ENCODE measurements around the gene DDX31.

DDX31 gene

DNA sequence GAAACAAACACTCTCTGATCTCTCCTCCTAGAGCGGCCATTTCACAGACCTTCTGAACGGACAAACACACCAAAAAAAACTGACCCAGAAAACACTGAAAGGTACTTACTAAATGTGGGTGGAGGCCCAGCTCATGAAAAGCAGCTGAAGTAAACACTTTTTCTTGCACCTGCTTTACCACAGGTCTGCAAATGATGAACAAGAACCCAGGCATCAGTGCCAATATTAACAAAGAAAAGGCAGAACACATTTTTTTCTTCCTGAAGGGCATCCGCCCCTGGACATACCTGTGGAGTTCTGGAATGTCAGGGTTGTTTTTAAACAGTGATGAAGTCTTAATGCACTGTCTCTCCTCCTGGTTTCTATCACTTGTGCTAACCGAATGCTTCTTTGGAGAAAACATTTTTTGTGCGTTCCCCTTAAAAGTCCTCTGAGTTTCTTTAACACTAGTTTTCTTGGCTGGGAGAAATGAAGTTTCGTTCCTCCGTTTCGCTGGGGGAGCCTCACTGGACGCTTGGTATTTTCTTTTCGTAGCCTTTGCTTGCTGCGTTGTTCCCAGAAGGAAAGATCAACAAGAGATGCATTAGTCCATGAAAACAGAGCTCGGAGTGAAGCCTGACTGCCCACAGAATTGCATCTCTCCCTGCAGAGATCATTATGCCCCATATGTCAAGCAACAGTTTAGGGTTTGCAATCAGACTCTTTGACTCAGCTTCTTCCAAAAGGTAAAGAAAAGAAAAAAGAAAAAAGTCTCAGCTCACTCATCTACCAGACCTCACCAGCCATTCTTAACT lies 7.4 kb downstream of the DDX31 start:
- no peak for DNase-seq (ENCODE audit: extremely low spot score)
- ChIA-PET POLR2A (no interaction called here), CTCF (no interaction called here)
- TF ChIP-seq SP1 (IDR thresholded peaks at IDR 0.05) (no peak), ZNF384 (IDR thresholded peaks at IDR 0.05) (no peak), L3MBTL2 (conservative IDR thresholded peaks at IDR 0.05) (no peak), FOXK2 (IDR thresholded peaks at IDR 0.05) (no peak), ARNT (IDR thresholded peaks at IDR 0.05) (no peak), BHLHE40 (IDR thresholded peaks at IDR 0.05; ENCODE audit: borderline replicate concordance) (no peak), FOXM1 (IDR thresholded peaks at IDR 0.05; ENCODE audit: borderline replicate concordance) (no peak), FOXA1 (IDR thresholded peaks at IDR 0.05) (no peak), ELF4 (IDR thresholded peaks at IDR 0.05) (no peak), PKNOX1 (IDR thresholded peaks at IDR 0.05) (no peak), HDGF (IDR thresholded peaks at IDR 0.05; ENCODE audit: borderline replicate concordance) (no peak), CTBP1 (IDR thresholded peaks at IDR 0.05; ENCODE audit: borderline replicate concordance) (no peak)

DNA sequence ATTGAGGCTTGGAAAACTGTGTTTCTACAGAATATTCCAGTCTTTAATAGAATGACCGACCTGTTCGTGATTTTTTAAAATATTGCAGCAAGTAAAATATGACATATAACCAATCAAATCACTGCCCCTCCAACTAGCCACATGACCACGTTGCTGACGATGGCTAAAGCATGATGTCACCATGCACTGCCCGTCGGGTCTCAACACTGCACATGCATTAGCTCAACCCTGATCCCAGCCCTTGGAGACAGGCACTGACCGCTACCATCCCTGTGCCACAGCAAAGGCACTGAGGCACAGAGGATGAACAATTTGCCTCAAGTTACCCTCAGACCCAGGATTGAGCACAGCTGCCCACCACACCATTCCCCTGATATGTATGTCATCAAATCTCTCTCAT lies 13.5 kb downstream of the DDX31 start:
- TF ChIP-seq ARNT (IDR thresholded peaks at IDR 0.05), result no peak
- no peak for TF ChIP-seq ELF4 (IDR thresholded peaks at IDR 0.05)
- TF ChIP-seq BHLHE40 (IDR thresholded peaks at IDR 0.05; ENCODE audit: borderline replicate concordance), result no peak
- CTCF ChIA-PET, result no interaction called here
- POLR2A ChIA-PET, result no interaction called here
- no peak for DNase-seq (ENCODE audit: extremely low spot score)

DNA sequence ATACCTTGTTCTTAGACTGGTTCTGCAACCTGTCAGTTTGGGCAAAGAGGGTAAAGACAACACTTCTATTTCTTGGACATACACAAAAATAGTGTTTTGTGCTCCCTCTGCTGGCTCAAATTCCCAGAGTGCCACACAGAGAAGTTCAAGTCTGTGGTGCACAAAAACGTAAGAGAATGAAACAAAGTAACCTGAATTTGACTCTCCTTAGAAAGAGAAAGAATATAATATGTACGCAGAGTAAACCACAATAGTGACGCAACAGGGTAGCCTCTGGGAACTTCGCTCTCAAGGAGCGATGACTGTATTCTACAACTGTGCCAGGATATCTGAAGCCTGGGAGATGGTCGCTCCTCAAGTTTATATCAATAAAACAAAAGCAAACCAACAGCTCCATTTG lies 18.5 kb downstream of the DDX31 start:
- CTCF ChIA-PET, result interaction anchor here (0.6 kb wide), 1 partner anchor 328 kb away, joined by 4 read pairs; no protein-coding TSS in a partner anchor
- peak; percentile 15 for DNase-seq (ENCODE audit: extremely low spot score)
- TF ChIP-seq LEF1 (IDR thresholded peaks at IDR 0.05; ENCODE audit: borderline replicate concordance) (no peak), BHLHE40 (IDR thresholded peaks at IDR 0.05; ENCODE audit: borderline replicate concordance) (no peak)
- POLR2A ChIA-PET, result no interaction called here

- no peak for DNase-seq (ENCODE audit: extremely low spot score)
- POLR2A ChIA-PET, result interaction anchor here (1.0 kb wide), 1 partner anchor 21 kb away, joined by 3 read pairs; the partner anchor contains the start of gene DDX31
- TF ChIP-seq ARNT (IDR thresholded peaks at IDR 0.05) (no peak), PKNOX1 (IDR thresholded peaks at IDR 0.05) (no peak), FOXM1 (IDR thresholded peaks at IDR 0.05; ENCODE audit: borderline replicate concordance) (no peak), TARDBP (IDR thresholded peaks at IDR 0.05) (no peak), HDGF (IDR thresholded peaks at IDR 0.05; ENCODE audit: borderline replicate concordance) (no peak), SP1 (IDR thresholded peaks at IDR 0.05) (no peak), ZNF384 (IDR thresholded peaks at IDR 0.05) (no peak), FOXA1 (IDR thresholded peaks at IDR 0.05) (no peak), LEF1 (IDR thresholded peaks at IDR 0.05; ENCODE audit: borderline replicate concordance) (no peak)
- CTCF ChIA-PET, result no interaction called here
These were observed 21.1 kb downstream of the DDX31 start for GRCh38 chr9:132648685-132649084.

- TF ChIP-seq NFRKB (IDR thresholded peaks at IDR 0.05) (no peak), L3MBTL2 (conservative IDR thresholded peaks at IDR 0.05) (no peak), HDGF (IDR thresholded peaks at IDR 0.05; ENCODE audit: borderline replicate concordance) (no peak), SUZ12 (IDR thresholded peaks at IDR 0.05) (no peak), BHLHE40 (IDR thresholded peaks at IDR 0.05; ENCODE audit: borderline replicate concordance) (no peak), ARNT (IDR thresholded peaks at IDR 0.05) (no peak), PKNOX1 (IDR thresholded peaks at IDR 0.05) (no peak), LEF1 (IDR thresholded peaks at IDR 0.05; ENCODE audit: borderline replicate concordance) (no peak), FOXA1 (IDR thresholded peaks at IDR 0.05) (no peak), CTBP1 (IDR thresholded peaks at IDR 0.05; ENCODE audit: borderline replicate concordance) (no peak), SP1 (IDR thresholded peaks at IDR 0.05) (no peak), TARDBP (IDR thresholded peaks at IDR 0.05) (no peak), ELF4 (IDR thresholded peaks at IDR 0.05) (no peak), FOXK2 (IDR thresholded peaks at IDR 0.05) (no peak), ZNF384 (IDR thresholded peaks at IDR 0.05) (no peak), FOXM1 (IDR thresholded peaks at IDR 0.05; ENCODE audit: borderline replicate concordance) (no peak)
- no peak for DNase-seq (ENCODE audit: extremely low spot score)
- POLR2A ChIA-PET, result no interaction called here
- CTCF ChIA-PET, result no interaction called here
These were observed 21.5 kb downstream of the DDX31 start for GRCh38 chr9:132648283-132648682.

DNA sequence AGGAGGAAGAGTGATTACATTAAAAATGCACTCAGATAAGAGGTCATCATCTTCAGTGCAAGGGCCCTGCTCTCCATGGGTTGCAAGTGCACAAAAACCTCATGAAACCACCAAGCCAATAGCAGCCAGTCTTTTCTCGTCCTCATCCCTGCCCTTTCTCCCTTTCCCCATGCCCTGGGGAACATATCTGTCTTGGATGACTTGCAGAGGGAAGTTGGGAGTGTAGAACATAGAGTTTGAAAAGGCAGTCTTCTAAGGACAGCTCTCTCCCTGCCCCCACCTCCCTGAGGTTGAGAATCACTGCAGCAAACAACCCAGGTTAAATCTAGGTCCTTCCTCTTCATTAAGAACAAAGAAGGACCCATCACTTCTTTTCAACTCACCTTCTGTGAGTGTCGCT lies 22.0 kb downstream of the DDX31 start:
- CTCF ChIA-PET, result no interaction called here
- no peak for TF ChIP-seq BHLHE40 (IDR thresholded peaks at IDR 0.05; ENCODE audit: borderline replicate concordance)
- TF ChIP-seq TARDBP (IDR thresholded peaks at IDR 0.05), result no peak
- no peak for TF ChIP-seq NFRKB (IDR thresholded peaks at IDR 0.05)
- no peak for TF ChIP-seq ZNF384 (IDR thresholded peaks at IDR 0.05)
- no peak for TF ChIP-seq ARNT (IDR thresholded peaks at IDR 0.05)
- no peak for TF ChIP-seq CTBP1 (IDR thresholded peaks at IDR 0.05; ENCODE audit: borderline replicate concordance)
- TF ChIP-seq L3MBTL2 (conservative IDR thresholded peaks at IDR 0.05), result no peak
- TF ChIP-seq LEF1 (IDR thresholded peaks at IDR 0.05; ENCODE audit: borderline replicate concordance), result no peak
- no peak for TF ChIP-seq PKNOX1 (IDR thresholded peaks at IDR 0.05)
- TF ChIP-seq SUZ12 (IDR thresholded peaks at IDR 0.05), result no peak
- no peak for TF ChIP-seq HDGF (IDR thresholded peaks at IDR 0.05; ENCODE audit: borderline replicate concordance)
- no peak for TF ChIP-seq FOXK2 (IDR thresholded peaks at IDR 0.05)
- TF ChIP-seq FOXM1 (IDR thresholded peaks at IDR 0.05; ENCODE audit: borderline replicate concordance), result no peak
- TF ChIP-seq FOXA1 (IDR thresholded peaks at IDR 0.05), result no peak
- TF ChIP-seq ELF4 (IDR thresholded peaks at IDR 0.05), result no peak
- TF ChIP-seq SP1 (IDR thresholded peaks at IDR 0.05), result no peak
- DNase-seq (ENCODE audit: extremely low spot score), result no peak
- POLR2A ChIA-PET, result no interaction called here

Data from HEK293T (cell line).